K562 (cell line): ENCODE results near the gene SLC25A42. TPM values are rescaled to one million over a fixed set of nuclear protein-coding genes. Genes with fewer than 3 reads are reported as not detected.

Experiments
- ADNP ChIP-seq: fragments of 200-800 bp; sonication (Bioruptor generic); IDR thresholded peaks from 2 replicates; pipeline ENCODE4 v1.6.1; 2016; ENCODE audit warnings: missing genetic modification characterization, missing compliant biosample characterization
- ARID3A ChIP-seq: IDR thresholded peaks from 2 replicates; pipeline ENCODE4 v1.6.1; 2012; ENCODE audit warnings: low read depth, low read length, improper control_type of control experiment, borderline replicate concordance
- CEBPB ChIP-seq: fragments of 450-650 bp; IDR thresholded peaks from 2 replicates; pipeline ENCODE4 v1.6.1; 2016; ENCODE audit warnings: missing genetic modification characterization, missing compliant biosample characterization
- CUX1 ChIP-seq: fragments of 200-800 bp; sonication (Bioruptor generic); IDR thresholded peaks from 2 replicates; pipeline ENCODE4 v1.6.1; 2016; ENCODE audit warnings: missing genetic modification characterization, missing compliant biosample characterization
- ELF2 ChIP-seq: fragments of 250-450 bp; sonication (Bioruptor Pico); IDR thresholded peaks from 2 replicates; pipeline ENCODE4 v1.5.0; 2021; ENCODE audit warnings: mild to moderate bottlenecking
- FOXA3 ChIP-seq, 2 experiments: fragments of 450-650 bp in 1 of 2; sonication (generic) in 1 of 2; formaldehyde crosslinking; IDR thresholded peaks in 1 of 2; conservative IDR thresholded peaks in 1 of 2; 2 replicates each; pipeline versions ENCODE4 v1.4.0 to v1.8.0; 2020 to 2022; ENCODE audit warnings: mild to moderate bottlenecking in 2 of 2, missing genetic modification reagents in 1 of 2
- MBD1 ChIP-seq: fragments of 250-450 bp; sonication (Bioruptor Pico); IDR thresholded peaks from 2 replicates; pipeline ENCODE4 v1.8.0; 2022; ENCODE audit warnings: inconsistent platforms
- POLR2H ChIP-seq: IDR thresholded peaks from 2 replicates; pipeline ENCODE4 v1.6.1; 2016; ENCODE audit warnings: missing genetic modification characterization, low read depth, mild to moderate bottlenecking, control low read depth, missing compliant biosample characterization, moderate library complexity
- PRPF4 ChIP-seq: fragments of 200-400 bp; formaldehyde crosslinking; IDR thresholded peaks from one replicate; pipeline ENCODE4 v1.6.1; 2017; ENCODE audit warnings: low read length, low read depth, mild to moderate bottlenecking; ENCODE audit not compliant: insufficient read depth, poor library complexity, severe bottlenecking
- RBM25 ChIP-seq: fragments of 200-400 bp; formaldehyde crosslinking; IDR thresholded peaks from 2 replicates; pipeline ENCODE4 v1.6.1; 2018; ENCODE audit warnings: low read length, low read depth, moderate library complexity; ENCODE audit not compliant: severe bottlenecking
- RCOR1 ChIP-seq, 2 experiments: IDR thresholded peaks; 2 replicates each; pipeline ENCODE4 v1.6.1; 2012; ENCODE audit warnings: low read depth in 2 of 2, low read length in 2 of 2, borderline replicate concordance in 1 of 2, improper control_type of control experiment in 1 of 2
- STAG1 ChIP-seq: sonication (generic); formaldehyde crosslinking; IDR thresholded peaks from 2 replicates; pipeline ENCODE4 v1.5.0; 2020; ENCODE audit warnings: missing genetic modification reagents, borderline replicate concordance
- STAT5B ChIP-seq: fragments of 250-450 bp; sonication (Bioruptor Pico); IDR thresholded peaks from 2 replicates; pipeline ENCODE4 v1.8.0; 2021; ENCODE audit warnings: mild to moderate bottlenecking, inconsistent platforms
- TEAD1 ChIP-seq, 2 experiments: fragments of 450-650 bp in 1 of 2; sonication (generic) in 1 of 2; formaldehyde crosslinking; IDR thresholded peaks; 2 replicates each; pipeline versions ENCODE4 v1.4.0 to v1.8.0; 2020 to 2022; ENCODE audit warnings: mild to moderate bottlenecking in 2 of 2, missing genetic modification reagents in 1 of 2
- U2AF1 ChIP-seq: fragments of 200-400 bp; formaldehyde crosslinking; optimal IDR thresholded peaks from 2 replicates; pipeline ENCODE3; 2017; ENCODE audit warnings: mild to moderate bottlenecking, low read depth, low read length, moderate library complexity
- ZNF384 ChIP-seq: IDR thresholded peaks from 2 replicates; pipeline ENCODE4 v1.6.1; 2012; ENCODE audit warnings: low read depth, low read length, improper control_type of control experiment
- polyA plus RNA-seq, 8 experiments: library from polyadenylated mRNA; depleted of rRNA in 4 of 8; stranded (reverse) in 5 of 8; unstranded in 3 of 8; fragments of >200 nt; fragmentation: Nextera tagmentation in 2 of 8; fragmentation: Illumina TruSeq in 1 of 8; extraction: Ambion mirVana in 2 of 8; extraction: Trizol in 1 of 8; gene quantifications; 2 replicates each; pipeline versions ENCODE4 v1.2.1 to v1.2.3, GENCODE V29; 2011 to 2014; ENCODE audit warnings: inconsistent platforms in 1 of 8, missing spikeins in 1 of 8
- total RNA-seq, 7 experiments: library from RNA; depleted of rRNA in 6 of 7; stranded (reverse); fragments of >200 nt in 6 of 7; fragmentation: Illumina TruSeq in 2 of 7; extraction: Trizol in 2 of 7; gene quantifications; 2 replicates each; pipeline versions ENCODE4 v1.2.1 to v1.2.3, GENCODE V29; 2011 to 2021; ENCODE audit warnings: low replicate concordance in 1 of 7

The SLC25A42 gene
- total and polyA plus RNA-seq, 9 of the 15 experiments (the other 6 are each of a cell fraction or from before 2014, with no cell fraction given), result 0.59 to 32.2 (median 14.1) TPM

- TF ChIP-seq MBD1 (CRISPR knock-in tag), result no peak
- peak; percentile 90; the same call in 1 of the 2 replicates for TF ChIP-seq STAG1
- 0 out of 4 replicates have a peak, but pooled peaks of 1 of the 2 experiments have one; percentile 23 for TF ChIP-seq TEAD1 (CRISPR knock-in tag; IDR thresholded peaks at IDR 0.05)
- TF ChIP-seq STAT5B (CRISPR knock-in tag), result no peak
- TF ChIP-seq ELF2 (CRISPR knock-in tag), result 0 out of 2 replicates have a peak, but pooled peaks have one; percentile 65
- TF ChIP-seq ARID3A, result no peak
- TF ChIP-seq CEBPB (tag), result no peak
- no peak for TF ChIP-seq PRPF4
- no peak for TF ChIP-seq RBM25
- TF ChIP-seq CUX1 (CRISPR knock-in tag), result no peak
- TF ChIP-seq POLR2H (tag), result no peak
- no peak for TF ChIP-seq ADNP (tag)
- no peak for TF ChIP-seq U2AF1
- TF ChIP-seq FOXA3 (CRISPR knock-in tag; conservative IDR thresholded peaks at IDR 0.05 in 1 of 2, IDR thresholded peaks at IDR 0.05 in 1 of 2), result no peak
- peak; percentile 14; the same call in 1 of the 2 replicates for TF ChIP-seq ZNF384
- 0 out of 4 replicates have a peak, but pooled peaks of 1 of the 2 experiments have one; percentile 7 for TF ChIP-seq RCOR1 (IDR thresholded peaks at IDR 0.05; ENCODE audit: borderline replicate concordance in 1 of 2, low read depth in 2 of 2, low read length in 2 of 2)
These were observed 82.2 kb downstream of the SLC25A42 start (continued) for GRCh38 chr19:19145684-19146608.
